Ishikawa (cell line): Measurements from ENCODE around the gene DMKN.
A peak's percentile ranks its signal among the peaks of the same experiment; 100 is the strongest.

Experiments used
- CEBPB ChIP-seq: IDR thresholded peaks from 2 replicates; pipeline ENCODE4 v1.6.1; 2012
- CREB1 ChIP-seq: IDR thresholded peaks from 2 replicates; pipeline ENCODE4 v1.6.1; 2012; ENCODE audit warnings: low read depth
- EGR1 ChIP-seq: IDR thresholded peaks from 2 replicates; pipeline ENCODE4 v1.6.1; 2012
- EP300 ChIP-seq: IDR thresholded peaks from 2 replicates; pipeline ENCODE4 v1.6.1; 2012; ENCODE audit warnings: borderline replicate concordance
- FOXM1 ChIP-seq: IDR thresholded peaks from 2 replicates; pipeline ENCODE4 v1.6.1; 2012; ENCODE audit warnings: low read depth, borderline replicate concordance
- NFIC ChIP-seq: IDR thresholded peaks from 2 replicates; pipeline ENCODE4 v1.6.1; 2012
- RAD21 ChIP-seq: IDR thresholded peaks from 2 replicates; pipeline ENCODE4 v1.6.1; 2012; ENCODE audit warnings: low read depth
- TAF1 ChIP-seq: IDR thresholded peaks from 2 replicates; pipeline ENCODE4 v1.6.1; 2012; ENCODE audit warnings: low read depth, mild to moderate bottlenecking
- TCF12 ChIP-seq: IDR thresholded peaks from 2 replicates; pipeline ENCODE4 v1.6.1; 2012; ENCODE audit warnings: low read depth
- TEAD4 ChIP-seq: IDR thresholded peaks from 2 replicates; pipeline ENCODE4 v1.6.1; 2012
- USF1 ChIP-seq: IDR thresholded peaks from 2 replicates; pipeline ENCODE4 v1.6.1; 2012
- YY1 ChIP-seq: IDR thresholded peaks from 2 replicates; pipeline ENCODE4 v1.6.1; 2012; ENCODE audit warnings: low read depth
- ZBTB7A ChIP-seq: IDR thresholded peaks from 2 replicates; pipeline ENCODE4 v1.6.1; 2012; ENCODE audit warnings: low read depth
- TF ChIP-seq, protein P1 (sequence below): IDR thresholded peaks from 2 replicates; pipeline ENCODE4 v1.6.1; 2012
- TF ChIP-seq, protein P2 (sequence below): IDR thresholded peaks from 2 replicates; pipeline ENCODE4 v1.6.1; 2012; ENCODE audit warnings: low read depth, mild to moderate bottlenecking

The DMKN gene

GRCh38 chr19:35557539-35558399, 44.3 kb upstream of the DMKN start:
- TF ChIP-seq TCF12 (no peak), EP300 (no peak), ZBTB7A (no peak), EGR1 (no peak), YY1 (no peak), TAF1 (no peak), NFIC (no peak), CEBPB (no peak), FOXM1 (no peak), RAD21 (peak; percentile 24; the same call in 1 of the 2 replicates), TEAD4 (no peak), USF1 (0 out of 2 replicates have a peak, but pooled peaks have one; percentile 29), CREB1 (no peak)
- TF ChIP-seq, protein P1, sequence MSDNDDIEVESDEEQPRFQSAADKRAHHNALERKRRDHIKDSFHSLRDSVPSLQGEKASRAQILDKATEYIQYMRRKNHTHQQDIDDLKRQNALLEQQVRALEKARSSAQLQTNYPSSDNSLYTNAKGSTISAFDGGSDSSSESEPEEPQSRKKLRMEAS: peak; percentile 37; the same call in 1 of the 2 replicates
- TF ChIP-seq, protein P2, sequence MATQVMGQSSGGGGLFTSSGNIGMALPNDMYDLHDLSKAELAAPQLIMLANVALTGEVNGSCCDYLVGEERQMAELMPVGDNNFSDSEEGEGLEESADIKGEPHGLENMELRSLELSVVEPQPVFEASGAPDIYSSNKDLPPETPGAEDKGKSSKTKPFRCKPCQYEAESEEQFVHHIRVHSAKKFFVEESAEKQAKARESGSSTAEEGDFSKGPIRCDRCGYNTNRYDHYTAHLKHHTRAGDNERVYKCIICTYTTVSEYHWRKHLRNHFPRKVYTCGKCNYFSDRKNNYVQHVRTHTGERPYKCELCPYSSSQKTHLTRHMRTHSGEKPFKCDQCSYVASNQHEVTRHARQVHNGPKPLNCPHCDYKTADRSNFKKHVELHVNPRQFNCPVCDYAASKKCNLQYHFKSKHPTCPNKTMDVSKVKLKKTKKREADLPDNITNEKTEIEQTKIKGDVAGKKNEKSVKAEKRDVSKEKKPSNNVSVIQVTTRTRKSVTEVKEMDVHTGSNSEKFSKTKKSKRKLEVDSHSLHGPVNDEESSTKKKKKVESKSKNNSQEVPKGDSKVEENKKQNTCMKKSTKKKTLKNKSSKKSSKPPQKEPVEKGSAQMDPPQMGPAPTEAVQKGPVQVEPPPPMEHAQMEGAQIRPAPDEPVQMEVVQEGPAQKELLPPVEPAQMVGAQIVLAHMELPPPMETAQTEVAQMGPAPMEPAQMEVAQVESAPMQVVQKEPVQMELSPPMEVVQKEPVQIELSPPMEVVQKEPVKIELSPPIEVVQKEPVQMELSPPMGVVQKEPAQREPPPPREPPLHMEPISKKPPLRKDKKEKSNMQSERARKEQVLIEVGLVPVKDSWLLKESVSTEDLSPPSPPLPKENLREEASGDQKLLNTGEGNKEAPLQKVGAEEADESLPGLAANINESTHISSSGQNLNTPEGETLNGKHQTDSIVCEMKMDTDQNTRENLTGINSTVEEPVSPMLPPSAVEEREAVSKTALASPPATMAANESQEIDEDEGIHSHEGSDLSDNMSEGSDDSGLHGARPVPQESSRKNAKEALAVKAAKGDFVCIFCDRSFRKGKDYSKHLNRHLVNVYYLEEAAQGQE: no peak

- TF ChIP-seq YY1 (no peak), TCF12 (no peak), RAD21 (no peak), ZBTB7A (no peak), NFIC (no peak), USF1 (no peak), CEBPB (no peak), TAF1 (no peak), EGR1 (no peak), CREB1 (no peak), TEAD4 (no peak), FOXM1 (no peak)
- TF ChIP-seq, protein P2: no peak
- TF ChIP-seq, protein P1: no peak
Observed at GRCh38 chr19:35556846-35557538, 43.5 kb upstream of the DMKN start.

GRCh38 chr19:35556025-35556590, 42.7 kb upstream of the DMKN start:
- TF ChIP-seq FOXM1 (no peak), EP300 (no peak), NFIC (no peak), ZBTB7A (no peak), CREB1 (no peak), TCF12 (no peak), EGR1 (no peak), USF1 (no peak), CEBPB (no peak)
- TF ChIP-seq, protein P2: no peak
- TF ChIP-seq, protein P1: no peak
